Keratinocyte (primary cell): Measurements from ENCODE around the gene IGHMBP2. TPM values are rescaled to one million over a fixed set of nuclear protein-coding genes. Genes with fewer than 3 reads are reported as not detected.
"Not testable (repeated sequence)": the region's sequence is repeated elsewhere in the genome, so short reads cannot be mapped to it uniquely, and the experiment has no call there.

Source experiments
- DNase-seq: peaks from one replicate; pipeline ENCODE4 v3.0.0-alpha.2; 2011; ENCODE audit warnings: low read depth, missing footprints, low spot score
- FAIRE-seq: peaks from 2 replicates; lab custom pipeline; 2011; peaks lifted over from hg19 to GRCh38; lab: Jason Lieb, UNC
- H2AFZ ChIP-seq: 2 replicates; pipeline ENCODE4 v1.6.0; 2012; ENCODE audit warnings: low read length, control low read depth, inconsistent platforms; ENCODE audit not compliant: control insufficient read depth
- H3K27ac ChIP-seq: 2 replicates; pipeline ENCODE4 v1.5.1; 2011; ENCODE audit warnings: low read length; ENCODE audit not compliant: control insufficient read depth, insufficient read depth
- H3K27me3 ChIP-seq: 3 replicates; pipeline ENCODE4 v1.6.0; 2011; ENCODE audit warnings: low read length; ENCODE audit not compliant: control insufficient read depth, insufficient read depth; ENCODE audit errors: extremely low read depth
- H3K36me3 ChIP-seq, 2 experiments: 2 replicates in 1 of 2; 3 replicates in 1 of 2; pipeline ENCODE4 v1.5.1; 2011; ENCODE audit warnings: low read length in 2 of 2, mild to moderate bottlenecking in 1 of 2; ENCODE audit not compliant: control insufficient read depth in 2 of 2, insufficient read depth in 2 of 2; ENCODE audit errors: extremely low read depth in 1 of 2
- H3K4me1 ChIP-seq: 3 replicates; pipeline ENCODE4 v1.5.1; 2011; ENCODE audit warnings: low read length; ENCODE audit not compliant: control insufficient read depth, insufficient read depth; ENCODE audit errors: extremely low read depth
- H3K4me2 ChIP-seq: 3 replicates; pipeline ENCODE4 v1.6.0; 2011; ENCODE audit warnings: low read depth, low read length; ENCODE audit not compliant: control insufficient read depth, insufficient read depth; ENCODE audit errors: extremely low read depth
- H3K4me3 ChIP-seq, 3 experiments: fragments of 200-600 bp in 1 of 3; sonication (generic) in 1 of 3; 2 replicates in 2 of 3; 3 replicates in 1 of 3; pipeline ENCODE4 v1.5.1; 2011 to 2016; ENCODE audit warnings: low read length in 3 of 3, mild to moderate bottlenecking in 3 of 3, control low read depth in 2 of 3, inconsistent platforms in 1 of 3, low read depth in 1 of 3, mixed read lengths in 1 of 3, mixed run types in 1 of 3, moderate library complexity in 1 of 3; ENCODE audit not compliant: control insufficient read depth in 2 of 3, insufficient read depth in 2 of 3; ENCODE audit errors: extremely low read depth in 1 of 3
- H3K79me2 ChIP-seq: 2 replicates; pipeline ENCODE4 v1.6.0; 2012; ENCODE audit warnings: low read length; ENCODE audit not compliant: control insufficient read depth, insufficient read depth
- H3K9ac ChIP-seq: 3 replicates; pipeline ENCODE4 v1.6.0; 2011; ENCODE audit warnings: low read length; ENCODE audit not compliant: control insufficient read depth, insufficient read depth; ENCODE audit errors: extremely low read depth
- H3K9me1 ChIP-seq: 3 replicates; pipeline ENCODE4 v1.6.0; 2011; ENCODE audit warnings: low read length; ENCODE audit not compliant: control insufficient read depth, insufficient read depth; ENCODE audit errors: extremely low read depth
- H3K9me3 ChIP-seq: 2 replicates; pipeline ENCODE4 v1.5.1; 2012; ENCODE audit warnings: low read depth, low read length; ENCODE audit not compliant: control insufficient read depth
- H4K20me1 ChIP-seq: 3 replicates; pipeline ENCODE4 v1.6.0; 2011; ENCODE audit warnings: low read length; ENCODE audit not compliant: control insufficient read depth, insufficient read depth; ENCODE audit errors: extremely low read depth
- CTCF ChIP-seq, 3 experiments: IDR thresholded peaks in 1 of 3; conservative IDR thresholded peaks in 1 of 3; optimal IDR thresholded peaks in 1 of 3; 2 replicates in 2 of 3; 3 replicates in 1 of 3; pipeline versions ENCODE3 to v1.5.1; 2011; ENCODE audit warnings: low read length in 3 of 3, mild to moderate bottlenecking in 3 of 3, moderate library complexity in 2 of 3, control low read depth in 1 of 3, inconsistent platforms in 1 of 3; ENCODE audit not compliant: insufficient read depth in 2 of 3; ENCODE audit errors: extremely low read depth in 1 of 3
- EZH2 ChIP-seq: IDR thresholded peaks from one replicate; pipeline ENCODE4 v1.6.1; 2012; ENCODE audit warnings: inconsistent platforms, mild to moderate bottlenecking, low read length, moderate library complexity
- dilution Hi-C: fragments of 300-500 bp; cut with MboI; formaldehyde crosslinking; loops from one replicate; pipeline ENCODE4 v1.7.0; 2020; ENCODE audit warnings: low sequenced_read_pairs; ENCODE audit not compliant: extremely low pct_ligation_motif_present
- polyA plus RNA-seq, 5 experiments: library from polyadenylated mRNA; depleted of rRNA in 3 of 5; stranded (reverse) in 3 of 5; stranded (forward) in 1 of 5; unstranded in 1 of 5; fragments of >200 nt; gene quantifications; 1 replicate in 1 of 5; 2 replicates in 3 of 5; 3 replicates in 1 of 5; pipeline versions ENCODE4 v1.2.1 to v1.2.3, GENCODE V29; 2011 to 2012; ENCODE audit warnings: missing spikeins in 2 of 5, low read depth in 1 of 5, low replicate concordance in 1 of 5

IGHMBP2 gene
- polyA plus RNA-seq, 1 donor (not counting 4 experiments of a cell fraction or from before 2014, with no cell fraction given): 10.0 TPM

- no peaks in the 10 kb centered on the region for H3K9me3 ChIP-seq
- no peaks in the 10 kb centered on the region for H3K9me1 ChIP-seq
- H3K4me2 ChIP-seq: no peak overlapping the region
- dilution Hi-C loops: no loop called here
- no peaks in the 10 kb centered on the region for H4K20me1 ChIP-seq
- peaks cover 33% of the 10 kb centered on the region for H3K27me3 ChIP-seq
- DNase-seq: no peak
- FAIRE-seq: no peak
- H3K79me2 ChIP-seq: no peaks in the 10 kb centered on the region
- TF ChIP-seq EZH2 (peak; percentile 66), CTCF (optimal IDR thresholded peaks at IDR 0.05 in 1 of 3, IDR thresholded peaks at IDR 0.05 in 1 of 3, conservative IDR thresholded peaks at IDR 0.05 in 1 of 3; ENCODE audit: extremely low read depth in 1 of 3, insufficient read depth in 2 of 3, low read length in 3 of 3) (no peak)
- no peaks in the 10 kb centered on the region for H3K36me3 ChIP-seq
- no peak overlapping the region for H3K27ac ChIP-seq
- no peak overlapping the region for H3K9ac ChIP-seq
- H3K4me1 ChIP-seq: peaks cover 2% of the 10 kb centered on the region
- H3K4me3 ChIP-seq: no peak overlapping the region
- H2AFZ ChIP-seq: no peak overlapping the region
Observed at GRCh38 chr11:68855205-68855981, 48.3 kb upstream of the IGHMBP2 start.

GRCh38 chr11:68856425-68857030 lies 47.2 kb upstream of the IGHMBP2 start:
- H3K4me2 ChIP-seq, H3K4me1 ChIP-seq, DNase-seq, H3K27ac ChIP-seq, H3K4me3 ChIP-seq, H3K9me3 ChIP-seq, H4K20me1 ChIP-seq, H2AFZ ChIP-seq, H3K36me3 ChIP-seq, dilution Hi-C loops, H3K9ac ChIP-seq, H3K79me2 ChIP-seq, FAIRE-seq, H3K9me1 ChIP-seq: not testable (repeated sequence)
- peaks cover 33% of the 10 kb centered on the region for H3K27me3 ChIP-seq
